Neural progenitor cell (in vitro differentiated cells): ENCODE data around the gene WDR35. TPM values are rescaled to one million over a fixed set of nuclear protein-coding genes. Genes with fewer than 3 reads are reported as not detected.

Experiments
- DNase-seq: peaks from one replicate; pipeline ENCODE4 v3.0.0-alpha.2; 2016; ENCODE audit warnings: low spot score
- H2AFZ ChIP-seq: fragments of 200-600 bp; sonication (generic); replicated peaks from 2 replicates; pipeline ENCODE4 v1.6.1; 2016; ENCODE audit warnings: antibody characterized with exemption
- H3F3A ChIP-seq: fragments of 200-600 bp; sonication (generic); 2 replicates; pipeline ENCODE4 v1.6.1; 2016; ENCODE audit warnings: antibody characterized with exemption, low read depth
- H3K27ac ChIP-seq: fragments of 200-600 bp; sonication (generic); 2 replicates; pipeline ENCODE4 v1.5.1; 2016; ENCODE audit warnings: mild to moderate bottlenecking
- H3K27me3 ChIP-seq: fragments of 200-600 bp; sonication (generic); 2 replicates; pipeline ENCODE4 v1.6.1; 2016; ENCODE audit warnings: mild to moderate bottlenecking, moderate library complexity
- H3K36me3 ChIP-seq: fragments of 200-600 bp; sonication (generic); 2 replicates; pipeline ENCODE4 v1.5.1; 2016
- H3K4me1 ChIP-seq: fragments of 200-600 bp; sonication (generic); 2 replicates; pipeline ENCODE4 v1.6.1; 2016; ENCODE audit warnings: mixed run types
- H3K4me2 ChIP-seq: fragments of 200-600 bp; sonication (generic); 2 replicates; pipeline ENCODE4 v1.6.1; 2016
- H3K4me3 ChIP-seq: fragments of 200-600 bp; sonication (generic); 2 replicates; pipeline ENCODE4 v1.5.1; 2016
- H3K79me2 ChIP-seq: fragments of 200-600 bp; sonication (generic); 2 replicates; pipeline ENCODE4 v1.6.1; 2016; ENCODE audit warnings: low read depth
- H3K9ac ChIP-seq: fragments of 200-600 bp; sonication (generic); 2 replicates; pipeline ENCODE4 v1.6.1; 2016
- H3K9me3 ChIP-seq: fragments of 200-600 bp; sonication (generic); 2 replicates; pipeline ENCODE4 v1.5.1; 2016; ENCODE audit warnings: low read depth
- H4K20me1 ChIP-seq: fragments of 200-600 bp; sonication (generic); 2 replicates; pipeline ENCODE4 v1.6.1; 2016; ENCODE audit warnings: low read depth
- H3K27ac Mint-ChIP-seq: 3 replicates; pipeline ENCODE4 v1.8.0; 2021; ENCODE audit warnings: mixed read lengths
- H3K27me3 Mint-ChIP-seq: 2 replicates; pipeline ENCODE4 v1.8.0; 2022; ENCODE audit warnings: low read depth, mild to moderate bottlenecking, inconsistent platforms, moderate library complexity, mixed read lengths; ENCODE audit not compliant: insufficient read depth
- H3K36me3 Mint-ChIP-seq: 3 replicates; pipeline ENCODE4 v1.8.0; 2021; ENCODE audit warnings: mixed read lengths
- H3K4me1 Mint-ChIP-seq: 3 replicates; pipeline ENCODE4 v1.8.0; 2021; ENCODE audit warnings: mixed read lengths
- H3K4me3 Mint-ChIP-seq: 3 replicates; pipeline ENCODE4 v1.8.0; 2021; ENCODE audit warnings: mild to moderate bottlenecking, moderate library complexity, mixed read lengths
- H3K9me3 Mint-ChIP-seq: 3 replicates; pipeline ENCODE4 v1.8.0; 2020; ENCODE audit warnings: mixed read lengths
- EZH2 ChIP-seq: fragments of 200-600 bp; sonication (generic); IDR thresholded peaks from 2 replicates; pipeline ENCODE4 v1.6.1; 2017; ENCODE audit warnings: antibody characterized with exemption, mild to moderate bottlenecking, moderate library complexity
- EZH2phosphoT487 ChIP-seq: fragments of 200-600 bp; sonication (generic); IDR thresholded peaks from 2 replicates; pipeline ENCODE4 v1.6.1; 2017; ENCODE audit warnings: antibody characterized with exemption
- total RNA-seq: library from RNA; depleted of rRNA; stranded (reverse); fragments of >200 nt; gene quantifications from 2 replicates; pipeline ENCODE4 v1.2.3, GENCODE V29; 2015; ENCODE audit warnings: low replicate concordance
- TF ChIP-seq, protein P1 (sequence below): fragments of 200-600 bp; sonication (generic); IDR thresholded peaks from 2 replicates; pipeline ENCODE4 v1.5.1; 2017; ENCODE audit warnings: antibody characterized with exemption, mild to moderate bottlenecking

The WDR35 gene
- total RNA-seq, 1 donor from 2014 or later, result 31.6 TPM

DNA sequence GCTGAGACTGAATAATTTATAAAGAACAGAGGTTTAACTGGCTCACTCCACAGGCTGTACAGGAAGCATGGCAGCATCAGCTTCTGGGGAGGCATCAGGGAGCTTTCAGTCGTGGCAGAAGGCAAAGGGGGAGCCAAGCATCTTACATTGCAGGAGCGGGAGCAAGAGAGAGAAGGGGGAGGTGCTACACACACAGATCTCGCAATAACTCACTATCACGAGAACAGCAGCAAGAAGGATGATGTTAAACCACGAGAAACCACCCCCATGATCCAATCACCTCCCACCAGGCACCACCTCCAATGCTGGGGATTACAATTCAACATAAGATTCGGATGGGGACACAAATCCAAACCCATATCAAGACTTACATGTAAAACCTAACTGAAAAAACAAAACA, 40.3 kb upstream of the WDR35 start:
- TF ChIP-seq EZH2 (no peak), EZH2phosphoT487 (no peak)
- TF ChIP-seq, protein P1, sequence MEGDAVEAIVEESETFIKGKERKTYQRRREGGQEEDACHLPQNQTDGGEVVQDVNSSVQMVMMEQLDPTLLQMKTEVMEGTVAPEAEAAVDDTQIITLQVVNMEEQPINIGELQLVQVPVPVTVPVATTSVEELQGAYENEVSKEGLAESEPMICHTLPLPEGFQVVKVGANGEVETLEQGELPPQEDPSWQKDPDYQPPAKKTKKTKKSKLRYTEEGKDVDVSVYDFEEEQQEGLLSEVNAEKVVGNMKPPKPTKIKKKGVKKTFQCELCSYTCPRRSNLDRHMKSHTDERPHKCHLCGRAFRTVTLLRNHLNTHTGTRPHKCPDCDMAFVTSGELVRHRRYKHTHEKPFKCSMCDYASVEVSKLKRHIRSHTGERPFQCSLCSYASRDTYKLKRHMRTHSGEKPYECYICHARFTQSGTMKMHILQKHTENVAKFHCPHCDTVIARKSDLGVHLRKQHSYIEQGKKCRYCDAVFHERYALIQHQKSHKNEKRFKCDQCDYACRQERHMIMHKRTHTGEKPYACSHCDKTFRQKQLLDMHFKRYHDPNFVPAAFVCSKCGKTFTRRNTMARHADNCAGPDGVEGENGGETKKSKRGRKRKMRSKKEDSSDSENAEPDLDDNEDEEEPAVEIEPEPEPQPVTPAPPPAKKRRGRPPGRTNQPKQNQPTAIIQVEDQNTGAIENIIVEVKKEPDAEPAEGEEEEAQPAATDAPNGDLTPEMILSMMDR, result no peak
- no peak overlapping the region for H2AFZ ChIP-seq
- H3K36me3 ChIP-seq, result peaks cover 24% of the 10 kb centered on the region
- H3K79me2 ChIP-seq, result no peaks in the 10 kb centered on the region
- no peak overlapping the region for H3K27ac ChIP-seq
- H3K27ac Mint-ChIP-seq, result no peak overlapping the region
- H3K27me3 Mint-ChIP-seq, result no peaks in the 10 kb centered on the region
- no peak overlapping the region for H3K4me2 ChIP-seq
- no peaks in the 10 kb centered on the region for H3K27me3 ChIP-seq
- peaks cover 14% of the 10 kb centered on the region for H3F3A ChIP-seq
- H3K36me3 Mint-ChIP-seq, result peaks cover 59% of the 10 kb centered on the region
- DNase-seq, result no peak
- H3K4me1 ChIP-seq, result no peaks in the 10 kb centered on the region
- H3K9me3 ChIP-seq, result no peaks in the 10 kb centered on the region
- H3K4me1 Mint-ChIP-seq, result peaks cover 2% of the 10 kb centered on the region
- H3K4me3 ChIP-seq, result no peak overlapping the region
- peaks cover 15% of the 10 kb centered on the region for H3K9me3 Mint-ChIP-seq
- H3K4me3 Mint-ChIP-seq, result no peak overlapping the region
- H4K20me1 ChIP-seq, result peaks cover 21% of the 10 kb centered on the region
- no peak overlapping the region for H3K9ac ChIP-seq

DNA sequence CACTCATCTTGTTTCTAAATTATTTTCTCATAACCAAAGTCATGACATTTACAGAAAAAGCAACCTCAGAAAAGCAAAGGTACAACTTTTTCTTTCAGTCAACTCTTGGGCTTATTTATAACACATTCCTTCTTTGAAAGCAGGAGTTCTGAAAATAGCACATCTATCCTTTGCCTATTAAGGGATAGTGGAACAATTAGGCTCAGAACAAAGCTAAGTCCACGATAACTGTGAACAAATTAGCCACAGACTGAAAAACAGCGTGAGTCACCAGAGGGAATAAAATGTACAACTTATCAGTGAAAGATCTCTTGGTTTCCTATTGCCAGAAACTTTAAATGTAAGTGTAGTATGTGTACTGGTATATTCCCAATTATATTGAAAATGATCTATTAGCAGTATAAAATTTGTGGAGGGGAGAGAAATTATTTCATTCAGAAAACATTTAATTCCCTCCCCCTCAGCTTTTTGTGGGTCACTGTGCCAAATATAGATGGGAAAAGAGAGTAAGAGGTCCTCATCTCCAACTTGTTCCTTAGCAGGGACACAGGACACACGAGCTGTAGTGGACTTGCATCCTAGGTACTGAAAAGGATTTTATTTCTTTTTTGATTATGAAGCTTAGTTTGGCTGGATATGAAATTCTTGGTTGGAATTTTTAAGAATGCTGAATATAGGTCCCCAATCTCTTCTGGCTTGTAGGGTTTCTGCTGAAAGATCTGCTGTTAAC, 38.0 kb upstream of the WDR35 start:
- H3K9me3 Mint-ChIP-seq, result peaks cover 16% of the 10 kb centered on the region
- Histone ChIP-seq H3K4me2 (no peak overlapping the region), H3K27me3 (no peaks in the 10 kb centered on the region), H3F3A (peaks cover 14% of the 10 kb centered on the region), H3K27ac (no peak overlapping the region), H4K20me1 (peaks cover 8% of the 10 kb centered on the region), H3K4me1 (no peaks in the 10 kb centered on the region), H3K36me3 (peaks cover 17% of the 10 kb centered on the region), H3K9ac (no peak overlapping the region), H2AFZ (no peak overlapping the region), H3K9me3 (no peaks in the 10 kb centered on the region), H3K4me3 (no peak overlapping the region), H3K79me2 (no peaks in the 10 kb centered on the region)
- no peak overlapping the region for H3K27ac Mint-ChIP-seq
- no peak overlapping the region for H3K4me3 Mint-ChIP-seq
- no peaks in the 10 kb centered on the region for H3K4me1 Mint-ChIP-seq
- TF ChIP-seq, protein P1, result no peak
- TF ChIP-seq EZH2phosphoT487 (no peak), EZH2 (no peak)
- H3K27me3 Mint-ChIP-seq, result peaks cover under 1% of the 10 kb centered on the region
- no peak for DNase-seq
- H3K36me3 Mint-ChIP-seq, result peaks cover 48% of the 10 kb centered on the region

DNA sequence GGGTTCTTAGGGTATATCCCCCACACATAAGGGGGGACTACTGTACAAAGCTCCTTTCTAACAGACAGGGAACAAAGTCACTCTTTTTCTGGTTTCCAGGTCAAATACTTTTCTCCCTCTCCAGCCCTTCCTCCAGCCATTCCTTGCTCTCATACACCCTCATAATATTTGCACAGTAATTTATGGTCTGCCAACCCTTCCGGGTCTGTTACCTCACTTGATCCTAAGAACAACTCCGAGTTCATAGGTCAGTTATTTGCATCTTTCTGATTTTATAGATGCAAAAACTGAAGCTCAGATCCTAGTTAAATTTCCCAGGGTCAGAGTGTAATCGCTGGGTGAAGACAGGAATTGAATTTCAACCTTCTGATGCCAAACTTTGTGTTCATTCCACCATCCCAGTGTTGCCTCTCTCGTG, 37.4 kb upstream of the WDR35 start:
- Histone ChIP-seq H2AFZ (no peak overlapping the region), H3K4me1 (no peaks in the 10 kb centered on the region), H4K20me1 (peaks cover 8% of the 10 kb centered on the region), H3K36me3 (peaks cover 11% of the 10 kb centered on the region), H3K4me2 (no peak overlapping the region), H3K9me3 (no peaks in the 10 kb centered on the region), H3K27ac (no peak overlapping the region), H3K27me3 (no peaks in the 10 kb centered on the region), H3F3A (peaks cover 14% of the 10 kb centered on the region), H3K4me3 (no peak overlapping the region), H3K79me2 (no peaks in the 10 kb centered on the region), H3K9ac (no peak overlapping the region)
- Mint-ChIP-seq H3K4me1 (no peaks in the 10 kb centered on the region), H3K27ac (no peak overlapping the region), H3K36me3 (peaks cover 44% of the 10 kb centered on the region), H3K4me3 (no peak overlapping the region), H3K27me3 (peaks cover 4% of the 10 kb centered on the region), H3K9me3 (peaks cover 19% of the 10 kb centered on the region)
- TF ChIP-seq EZH2phosphoT487, result no peak
- no peak for DNase-seq

DNA sequence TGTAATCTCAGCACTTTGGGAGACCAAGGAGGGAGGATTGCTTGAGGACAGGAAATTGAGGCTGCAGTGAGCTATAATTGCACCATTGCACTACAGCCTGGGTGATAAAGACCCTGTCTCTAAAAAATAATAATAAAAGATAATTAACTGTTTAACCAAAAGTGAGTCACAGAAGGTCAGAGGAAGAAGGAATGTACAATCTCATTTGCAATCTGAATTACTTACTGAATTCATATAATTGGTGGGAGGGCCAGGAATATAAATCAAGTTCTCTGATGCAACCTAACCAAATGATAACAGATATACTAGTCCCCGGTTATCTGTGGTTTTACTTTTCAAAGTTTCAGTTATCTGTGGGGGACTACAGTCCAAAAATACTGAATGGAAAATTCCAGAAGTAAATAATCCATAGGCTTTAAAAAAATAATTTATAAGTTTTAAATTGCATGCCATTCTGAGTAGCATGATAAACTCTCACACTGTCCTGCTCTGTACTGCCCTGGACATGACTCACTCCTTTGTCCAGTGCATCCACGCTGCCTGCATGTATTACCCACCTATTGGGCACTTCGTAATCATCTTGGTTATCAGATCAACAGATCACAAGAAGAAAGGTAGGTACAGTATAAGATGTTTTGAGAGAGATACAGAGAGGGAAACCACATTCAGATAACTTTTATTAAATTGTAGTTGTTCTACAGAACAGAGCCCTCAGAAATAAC, 35.3 kb upstream of the WDR35 start:
- TF ChIP-seq, protein P1, result no peak
- no peak for TF ChIP-seq EZH2phosphoT487
- TF ChIP-seq EZH2, result no peak
- Mint-ChIP-seq H3K36me3 (peaks cover 34% of the 10 kb centered on the region), H3K4me1 (no peaks in the 10 kb centered on the region)

More for the DNA sequence above, 35.3 kb upstream of the WDR35 start:
- Mint-ChIP-seq H3K9me3 (peaks cover 28% of the 10 kb centered on the region), H3K27me3 (peaks cover 4% of the 10 kb centered on the region), H3K27ac (no peak overlapping the region), H3K4me3 (no peak overlapping the region)
- Histone ChIP-seq H3K9me3 (no peaks in the 10 kb centered on the region), H3K36me3 (no peaks in the 10 kb centered on the region), H3K4me2 (no peak overlapping the region), H3K4me3 (no peak overlapping the region), H3K4me1 (no peaks in the 10 kb centered on the region), H3K9ac (no peak overlapping the region), H3K27ac (no peak overlapping the region), H3F3A (peaks cover 14% of the 10 kb centered on the region), H3K27me3 (no peaks in the 10 kb centered on the region), H3K79me2 (no peaks in the 10 kb centered on the region), H4K20me1 (peaks cover 8% of the 10 kb centered on the region), H2AFZ (no peak overlapping the region)
- DNase-seq, result no peak
